Parathyroid adenoma (tissue), 2 donors: ENCODE results near the gene KRAS.

ENCODE experiments used
- H2AFZ ChIP-seq: fragments of 300-600 bp; sonication (generic); one replicate; pipeline ENCODE4 v1.7.0; 2017; ENCODE audit warnings: antibody characterized with exemption, mild to moderate bottlenecking
- H3K27ac ChIP-seq: fragments of 300-600 bp; sonication (generic); one replicate; pipeline ENCODE4 v1.7.0; 2017
- H3K27me3 ChIP-seq: fragments of 300-600 bp; sonication (generic); one replicate; pipeline ENCODE4 v1.7.0; 2017; ENCODE audit warnings: low read length; ENCODE audit not compliant: control insufficient read depth, insufficient read depth
- H3K36me3 ChIP-seq: fragments of 300-600 bp; sonication (generic); one replicate; pipeline ENCODE4 v1.7.0; 2017; ENCODE audit warnings: low read length; ENCODE audit not compliant: control insufficient read depth, insufficient read depth
- H3K4me1 ChIP-seq: fragments of 300-600 bp; sonication (generic); one replicate; pipeline ENCODE4 v1.7.0; 2017; ENCODE audit warnings: control low read depth
- H3K4me2 ChIP-seq: fragments of 300-600 bp; sonication (generic); one replicate; pipeline ENCODE4 v1.7.0; 2017; ENCODE audit warnings: low read length
- H3K4me3 ChIP-seq: fragments of 300-600 bp; sonication (generic); one replicate; pipeline ENCODE4 v1.7.0; 2017; ENCODE audit warnings: low read depth, low read length
- H3K79me2 ChIP-seq: fragments of 300-600 bp; sonication (generic); one replicate; pipeline ENCODE4 v1.7.0; 2017; ENCODE audit warnings: control low read depth
- H3K9ac ChIP-seq: fragments of 300-600 bp; sonication (generic); one replicate; pipeline ENCODE4 v1.7.0; 2017; ENCODE audit warnings: mild to moderate bottlenecking
- H3K9me3 ChIP-seq: fragments of 300-600 bp; sonication (generic); one replicate; pipeline ENCODE4 v1.7.0; 2017; ENCODE audit warnings: low read length; ENCODE audit not compliant: control insufficient read depth
- TF ChIP-seq, protein P1 (sequence below): fragments of 300-600 bp; sonication (generic); IDR thresholded peaks from one replicate; pipeline ENCODE4 v1.7.0; 2017; ENCODE audit warnings: antibody characterized with exemption, mild to moderate bottlenecking
- donor health status: primary hyperparathyroidism.

Gene KRAS

DNA sequence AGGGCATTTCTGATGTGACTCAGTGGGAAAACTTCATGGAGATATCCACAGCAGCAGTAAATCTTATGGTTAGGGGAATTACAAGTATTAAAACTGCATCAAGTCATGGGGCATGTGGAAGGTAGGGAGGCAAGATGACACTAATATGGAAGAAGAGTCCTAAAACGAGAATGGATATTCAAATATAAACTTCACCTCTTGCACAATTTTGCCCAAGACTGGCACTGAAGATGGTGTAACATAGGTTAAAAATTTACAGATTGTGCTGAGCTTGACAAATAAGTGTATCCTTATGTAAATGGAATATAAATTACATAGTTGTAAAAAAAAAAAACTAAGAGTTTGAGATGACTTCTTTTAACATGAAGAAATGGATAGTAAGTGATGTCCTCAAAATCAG is 42.9 kb downstream of the KRAS start:
- Histone ChIP-seq H3K27ac (no peak overlapping the region), H3K9ac (no peak overlapping the region), H3K4me3 (no peak overlapping the region), H3K27me3 (no peaks in the 10 kb centered on the region), H3K4me1 (no peaks in the 10 kb centered on the region), H3K9me3 (no peaks in the 10 kb centered on the region), H3K36me3 (no peaks in the 10 kb centered on the region), H3K79me2 (no peaks in the 10 kb centered on the region), H3K4me2 (no peak overlapping the region), H2AFZ (no peak overlapping the region)
- TF ChIP-seq, protein P1, sequence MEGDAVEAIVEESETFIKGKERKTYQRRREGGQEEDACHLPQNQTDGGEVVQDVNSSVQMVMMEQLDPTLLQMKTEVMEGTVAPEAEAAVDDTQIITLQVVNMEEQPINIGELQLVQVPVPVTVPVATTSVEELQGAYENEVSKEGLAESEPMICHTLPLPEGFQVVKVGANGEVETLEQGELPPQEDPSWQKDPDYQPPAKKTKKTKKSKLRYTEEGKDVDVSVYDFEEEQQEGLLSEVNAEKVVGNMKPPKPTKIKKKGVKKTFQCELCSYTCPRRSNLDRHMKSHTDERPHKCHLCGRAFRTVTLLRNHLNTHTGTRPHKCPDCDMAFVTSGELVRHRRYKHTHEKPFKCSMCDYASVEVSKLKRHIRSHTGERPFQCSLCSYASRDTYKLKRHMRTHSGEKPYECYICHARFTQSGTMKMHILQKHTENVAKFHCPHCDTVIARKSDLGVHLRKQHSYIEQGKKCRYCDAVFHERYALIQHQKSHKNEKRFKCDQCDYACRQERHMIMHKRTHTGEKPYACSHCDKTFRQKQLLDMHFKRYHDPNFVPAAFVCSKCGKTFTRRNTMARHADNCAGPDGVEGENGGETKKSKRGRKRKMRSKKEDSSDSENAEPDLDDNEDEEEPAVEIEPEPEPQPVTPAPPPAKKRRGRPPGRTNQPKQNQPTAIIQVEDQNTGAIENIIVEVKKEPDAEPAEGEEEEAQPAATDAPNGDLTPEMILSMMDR = no peak

DNA sequence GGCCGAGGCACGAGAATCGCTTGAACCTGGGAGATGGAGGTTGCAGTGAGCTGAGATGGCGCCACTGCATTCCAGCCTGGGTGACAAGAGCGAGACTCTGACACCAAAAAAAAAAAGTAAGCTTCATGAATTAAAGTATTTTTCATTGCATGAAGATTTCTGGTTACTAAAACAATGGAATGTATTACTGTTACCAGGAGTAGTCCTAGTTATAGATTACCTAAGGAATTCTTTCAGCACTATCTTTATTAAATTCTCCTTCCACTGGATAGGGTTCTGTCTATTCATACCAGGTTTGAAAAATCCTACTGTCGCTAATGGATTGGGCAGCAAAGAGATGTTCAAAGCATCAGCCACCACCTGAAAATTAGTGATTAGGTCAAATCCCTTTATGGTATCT is 43.3 kb downstream of the KRAS start:
- no peaks in the 10 kb centered on the region for H3K36me3 ChIP-seq
- H3K27me3 ChIP-seq = no peaks in the 10 kb centered on the region
- H3K9me3 ChIP-seq = no peaks in the 10 kb centered on the region
- H3K9ac ChIP-seq = no peak overlapping the region
- no peak overlapping the region for H3K4me3 ChIP-seq
- no peak overlapping the region for H2AFZ ChIP-seq
- TF ChIP-seq, protein P1 = no peak
- no peak overlapping the region for H3K4me2 ChIP-seq
- H3K27ac ChIP-seq = no peak overlapping the region
- H3K79me2 ChIP-seq = no peaks in the 10 kb centered on the region
- H3K4me1 ChIP-seq = no peaks in the 10 kb centered on the region

DNA sequence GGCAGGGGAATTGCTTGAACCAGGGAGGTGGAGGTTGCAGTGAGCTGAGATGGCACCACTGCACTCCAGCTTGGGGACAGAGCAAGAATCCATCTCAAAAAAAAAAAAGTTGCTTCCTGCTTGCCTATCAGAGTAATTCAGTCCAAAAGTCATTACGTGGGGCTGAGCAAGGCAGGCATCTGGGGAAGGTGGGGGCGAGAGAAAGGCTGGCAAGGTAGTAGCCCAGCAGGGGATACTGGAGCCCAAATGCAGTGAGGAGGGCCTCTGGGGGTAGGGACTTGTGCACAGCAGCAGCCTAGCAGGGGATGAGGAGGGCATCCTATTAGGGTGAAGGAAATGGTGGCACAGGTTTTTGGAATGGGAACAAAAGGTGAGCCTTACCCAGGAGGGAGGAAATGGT is 48.6 kb downstream of the KRAS start:
- H3K9ac ChIP-seq = no peak overlapping the region
- TF ChIP-seq, protein P1 = no peak
- H3K4me2 ChIP-seq = no peak overlapping the region
- H3K36me3 ChIP-seq = no peaks in the 10 kb centered on the region
- no peaks in the 10 kb centered on the region for H3K27me3 ChIP-seq
- no peaks in the 10 kb centered on the region for H3K79me2 ChIP-seq
- H3K4me1 ChIP-seq = no peaks in the 10 kb centered on the region
- no peaks in the 10 kb centered on the region for H3K9me3 ChIP-seq
- no peak overlapping the region for H3K4me3 ChIP-seq
- no peak overlapping the region for H3K27ac ChIP-seq
- no peak overlapping the region for H2AFZ ChIP-seq

DNA sequence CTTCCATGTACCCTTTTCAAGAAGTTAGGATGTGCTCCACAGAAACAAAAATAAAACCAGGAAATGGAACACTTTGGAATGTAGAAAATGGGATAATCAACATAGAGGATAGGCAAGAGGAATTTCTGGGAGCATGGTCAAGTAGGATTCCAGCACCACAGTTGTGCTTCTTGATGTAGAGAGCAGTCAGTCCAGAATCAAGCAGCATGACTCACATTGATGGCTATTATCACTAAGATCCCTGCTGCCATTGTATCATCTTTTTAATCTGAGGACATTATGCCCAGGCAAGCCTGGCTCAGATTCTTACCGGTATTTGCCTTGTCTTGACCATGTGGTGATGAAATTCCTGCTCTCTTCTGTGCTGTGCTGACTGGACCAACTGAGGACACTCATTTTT is 50.0 kb downstream of the KRAS start:
- H3K9me3 ChIP-seq = no peaks in the 10 kb centered on the region
- H3K4me1 ChIP-seq = peaks cover 5% of the 10 kb centered on the region
- H3K36me3 ChIP-seq = no peaks in the 10 kb centered on the region
- H3K4me3 ChIP-seq = no peak overlapping the region
- H3K27ac ChIP-seq = no peak overlapping the region
- no peaks in the 10 kb centered on the region for H3K79me2 ChIP-seq
- H3K9ac ChIP-seq = no peak overlapping the region
- TF ChIP-seq, protein P1 = no peak
- no peaks in the 10 kb centered on the region for H3K27me3 ChIP-seq
- H2AFZ ChIP-seq = no peak overlapping the region
- no peak overlapping the region for H3K4me2 ChIP-seq

DNA sequence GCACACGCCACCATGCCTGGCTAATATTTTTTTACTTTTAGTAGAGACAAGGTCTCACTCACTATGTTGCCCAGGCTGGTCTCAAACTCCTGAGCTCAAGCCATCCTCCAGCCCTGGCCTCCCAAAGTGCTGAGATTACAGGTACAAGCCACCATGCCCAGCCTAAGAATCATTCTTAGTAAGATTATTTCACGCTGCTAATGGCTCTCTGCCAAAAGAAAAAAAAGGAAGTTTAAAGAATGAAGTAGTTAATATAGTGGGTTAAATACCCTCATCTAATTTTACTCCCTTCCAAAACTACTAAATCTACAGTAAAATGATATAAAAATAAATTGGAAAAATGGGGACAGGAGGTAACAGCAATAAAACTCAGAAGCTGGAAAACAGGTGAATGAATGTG is 53.1 kb downstream of the KRAS start:
- H3K4me1 ChIP-seq = peaks cover 5% of the 10 kb centered on the region
- no peaks in the 10 kb centered on the region for H3K9me3 ChIP-seq
- H3K27me3 ChIP-seq = no peaks in the 10 kb centered on the region
- TF ChIP-seq, protein P1 = no peak
- H3K9ac ChIP-seq = no peak overlapping the region
- H3K4me2 ChIP-seq = no peak overlapping the region
- H3K27ac ChIP-seq = no peak overlapping the region
- H3K79me2 ChIP-seq = peaks cover 4% of the 10 kb centered on the region
- no peaks in the 10 kb centered on the region for H3K36me3 ChIP-seq
- H2AFZ ChIP-seq = no peak overlapping the region
- no peak overlapping the region for H3K4me3 ChIP-seq
